Brain microvascular endothelial cell (primary cell): Measurements from ENCODE around the gene DUSP28.
"Not testable (repeated sequence)": the region's sequence is repeated elsewhere in the genome, so short reads cannot be mapped to it uniquely, and the experiment has no call there.

Experiments used
- DNase-seq: peaks from one replicate; pipeline ENCODE4 v3.0.0-alpha.2; 2020
- H3K27ac ChIP-seq: fragments of 250-450 bp; sonication (Bioruptor Pico); 2 replicates; pipeline ENCODE4 v1.5.1; 2020; ENCODE audit warnings: mild to moderate bottlenecking, moderate library complexity
- H3K27me3 ChIP-seq: fragments of 250-450 bp; sonication (Bioruptor Pico); replicated peaks from 2 replicates; pipeline ENCODE4 v1.5.1; 2020; ENCODE audit warnings: mild to moderate bottlenecking
- H3K36me3 ChIP-seq: fragments of 250-450 bp; sonication (Bioruptor Pico); replicated peaks from 2 replicates; pipeline ENCODE4 v1.5.1; 2020; ENCODE audit warnings: mild to moderate bottlenecking
- H3K4me3 ChIP-seq: 2 replicates; pipeline ENCODE4 v1.5.1; 2011; ENCODE audit warnings: low read depth, mild to moderate bottlenecking, control low read depth, low read length, moderate library complexity
- in situ Hi-C: cut with HindIII; loops from 2 replicates; pipeline ENCODE4 v1.10.0; 2017; ENCODE audit warnings: low sequenced_read_pairs, low pct_ligation_motif_present
- TF ChIP-seq, protein P1 (sequence below): IDR thresholded peaks from 2 replicates; pipeline ENCODE4 v1.5.1; 2011; ENCODE audit warnings: low read depth, mild to moderate bottlenecking, moderate library complexity, low read length, control low read depth, inconsistent platforms; ENCODE audit errors: missing control alignments

DUSP28 gene

DNA sequence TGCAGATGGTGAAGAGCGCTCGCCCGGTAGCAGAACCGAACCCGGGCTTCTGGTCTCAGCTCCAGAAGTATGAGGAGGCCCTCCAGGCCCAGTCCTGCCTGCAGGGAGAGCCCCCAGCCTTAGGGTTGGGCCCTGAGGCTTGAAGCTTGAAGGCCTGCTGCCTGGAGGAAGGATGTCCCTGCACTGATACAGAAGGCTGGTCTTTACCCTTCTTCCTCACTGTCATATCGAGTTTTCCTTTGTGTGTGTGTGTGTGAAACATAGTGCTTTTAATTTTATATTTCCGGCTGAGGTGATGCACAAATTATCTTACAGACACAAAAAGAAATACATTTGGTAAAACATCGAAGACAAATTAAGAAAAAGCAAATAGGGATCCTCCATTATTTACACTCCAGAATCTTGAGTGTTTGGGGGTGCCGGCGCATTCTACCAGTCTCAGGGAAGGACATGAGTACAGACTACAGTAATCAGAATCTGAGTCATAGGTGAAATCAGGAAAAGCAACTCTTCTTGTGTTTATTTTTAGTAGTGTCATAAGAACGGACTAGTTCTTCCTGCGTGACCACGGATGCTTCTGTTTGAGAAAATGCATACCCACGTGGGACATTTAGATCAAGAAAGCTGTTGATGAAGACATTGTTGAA is 1.3 kb downstream of the DUSP28 start:
- Histone ChIP-seq H3K36me3 (no peaks in the 10 kb centered on the region), H3K27ac (peak overlapping the region; percentile 82), H3K27me3 (no peaks in the 10 kb centered on the region), H3K4me3 (peak overlapping the region; percentile 65)
- TF ChIP-seq, protein P1, sequence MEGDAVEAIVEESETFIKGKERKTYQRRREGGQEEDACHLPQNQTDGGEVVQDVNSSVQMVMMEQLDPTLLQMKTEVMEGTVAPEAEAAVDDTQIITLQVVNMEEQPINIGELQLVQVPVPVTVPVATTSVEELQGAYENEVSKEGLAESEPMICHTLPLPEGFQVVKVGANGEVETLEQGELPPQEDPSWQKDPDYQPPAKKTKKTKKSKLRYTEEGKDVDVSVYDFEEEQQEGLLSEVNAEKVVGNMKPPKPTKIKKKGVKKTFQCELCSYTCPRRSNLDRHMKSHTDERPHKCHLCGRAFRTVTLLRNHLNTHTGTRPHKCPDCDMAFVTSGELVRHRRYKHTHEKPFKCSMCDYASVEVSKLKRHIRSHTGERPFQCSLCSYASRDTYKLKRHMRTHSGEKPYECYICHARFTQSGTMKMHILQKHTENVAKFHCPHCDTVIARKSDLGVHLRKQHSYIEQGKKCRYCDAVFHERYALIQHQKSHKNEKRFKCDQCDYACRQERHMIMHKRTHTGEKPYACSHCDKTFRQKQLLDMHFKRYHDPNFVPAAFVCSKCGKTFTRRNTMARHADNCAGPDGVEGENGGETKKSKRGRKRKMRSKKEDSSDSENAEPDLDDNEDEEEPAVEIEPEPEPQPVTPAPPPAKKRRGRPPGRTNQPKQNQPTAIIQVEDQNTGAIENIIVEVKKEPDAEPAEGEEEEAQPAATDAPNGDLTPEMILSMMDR = no peak
- in situ Hi-C loops = no loop called here
- peak; percentile 51 for DNase-seq

DNA sequence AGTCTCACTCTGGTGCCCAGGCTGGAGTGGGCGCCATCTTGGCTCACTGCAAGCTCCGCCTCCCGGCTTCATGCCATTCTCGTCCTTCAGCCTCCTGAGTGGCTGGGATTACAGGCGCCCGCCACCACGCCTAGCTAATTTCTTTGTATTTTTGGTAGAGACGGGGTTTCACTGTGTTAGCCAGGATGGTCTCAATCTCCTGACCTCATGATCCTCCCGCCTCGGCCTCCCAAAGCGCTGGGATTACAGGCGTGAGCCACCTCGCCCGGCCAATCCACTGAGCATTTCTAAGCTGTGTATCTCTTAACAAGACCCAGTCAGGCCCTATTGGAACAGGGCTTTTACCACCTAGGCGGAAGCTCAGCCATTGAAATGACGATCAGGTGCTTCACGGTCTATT is 3.1 kb downstream of the DUSP28 start:
- H3K4me3 ChIP-seq, in situ Hi-C loops, DNase-seq, H3K36me3 ChIP-seq, H3K27me3 ChIP-seq, H3K27ac ChIP-seq: not testable (repeated sequence)

- H3K27ac ChIP-seq = no peak overlapping the region
These were observed 3.9 kb downstream of the DUSP28 start for GRCh38 chr2:240563951-240564560.

GRCh38 chr2:240564561-240565332 is 4.6 kb downstream of the DUSP28 start:
- Histone ChIP-seq H3K27ac (no peak overlapping the region), H3K27me3 (no peaks in the 10 kb centered on the region), H3K36me3 (no peaks in the 10 kb centered on the region), H3K4me3 (no peak overlapping the region)
- DNase-seq = no peak
- in situ Hi-C loops = no loop called here
- TF ChIP-seq, protein P1 = peak; percentile 20

More at GRCh38 chr2:240563951-240564560, 3.9 kb downstream of the DUSP28 start:
- in situ Hi-C loops = no loop called here
- no peak overlapping the region for H3K4me3 ChIP-seq
- no peaks in the 10 kb centered on the region for H3K27me3 ChIP-seq
- DNase-seq = no peak
- TF ChIP-seq, protein P1 = no peak
- no peaks in the 10 kb centered on the region for H3K36me3 ChIP-seq

DNA sequence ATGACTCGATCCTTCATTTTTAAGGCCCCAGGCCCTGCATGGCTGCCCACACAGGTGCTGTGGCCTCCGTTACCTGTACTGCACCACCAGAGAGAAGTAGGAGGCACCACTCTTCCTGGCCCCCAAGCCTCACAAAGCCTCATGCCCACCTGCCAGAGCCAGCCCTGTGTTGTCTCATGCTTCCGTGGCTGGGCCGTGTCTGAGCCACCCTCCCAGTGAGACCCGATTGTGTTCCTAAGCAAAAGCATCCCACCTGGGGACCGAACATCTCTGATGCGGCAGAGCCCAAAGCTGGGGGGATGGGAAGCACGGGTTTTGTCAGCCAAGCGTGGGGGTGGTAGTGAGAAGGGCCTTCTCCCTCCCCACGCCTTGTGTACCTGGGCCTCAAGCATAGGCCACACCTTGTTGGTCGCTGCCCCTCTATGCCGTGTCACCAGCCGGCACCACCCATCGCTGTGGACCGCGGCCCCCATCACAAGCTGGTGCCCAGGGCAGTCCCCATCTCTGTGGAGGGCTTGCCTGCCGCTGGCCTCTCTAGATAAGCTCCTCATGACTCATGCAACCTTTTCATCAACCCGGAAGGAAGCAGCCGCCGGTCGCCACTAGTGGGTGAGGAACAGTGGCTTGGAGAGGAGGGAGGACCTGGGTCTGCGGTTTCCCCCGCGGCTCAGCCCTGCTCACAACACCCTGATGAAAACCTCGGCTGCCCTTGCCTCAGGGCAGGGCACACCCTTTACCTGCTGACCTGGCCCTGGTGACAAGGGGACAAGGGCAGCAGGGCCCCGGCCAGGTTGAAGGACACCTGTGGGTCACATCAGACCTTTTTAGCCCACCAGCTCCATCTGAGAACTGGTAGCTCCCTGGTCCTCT is 5.4 kb downstream of the DUSP28 start:
- TF ChIP-seq, protein P1 = no peak
- H3K36me3 ChIP-seq = no peaks in the 10 kb centered on the region
- in situ Hi-C loops = no loop called here
- no peaks in the 10 kb centered on the region for H3K27me3 ChIP-seq
- H3K4me3 ChIP-seq = no peak overlapping the region
- peak overlapping the region; percentile 75 for H3K27ac ChIP-seq
- DNase-seq = peak; percentile 69
